D341Med (cell line): ENCODE data around the gene MAIP1.
A peak's percentile ranks its signal among the peaks of the same experiment; 100 is the strongest.

Source experiments
- DNase-seq: peaks from one replicate; pipeline ENCODE4 v3.0.0; 2012; ENCODE audit warnings: low spot score

MAIP1 gene

GRCh38 chr2:199950396-199950795, 5.0 kb upstream of the MAIP1 start:
- no peak for DNase-seq

- no peak for DNase-seq
Observed at GRCh38 chr2:199951023-199951422, 4.4 kb upstream of the MAIP1 start.

- no peak for DNase-seq
Observed at GRCh38 chr2:199955007-199955338, 409 bp upstream of the MAIP1 start.

DNA sequence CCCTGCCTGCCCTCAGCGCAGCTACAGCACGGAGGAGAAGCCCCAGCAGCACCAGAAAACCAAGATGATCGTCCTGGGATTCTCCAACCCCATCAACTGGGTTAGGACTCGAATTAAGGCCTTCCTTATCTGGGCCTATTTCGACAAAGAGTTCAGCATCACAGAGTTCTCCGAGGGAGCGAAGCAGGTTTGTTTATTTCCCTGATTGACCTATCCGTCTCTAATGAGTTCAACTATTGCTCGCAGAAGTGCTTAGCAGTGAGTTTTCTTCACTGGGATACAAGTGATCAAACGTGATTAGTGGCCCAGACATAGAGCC, 639 bp downstream of the MAIP1 start:
- no peak for DNase-seq

GRCh38 chr2:199958014-199958413, 2.6 kb downstream of the MAIP1 start:
- no peak for DNase-seq

DNA sequence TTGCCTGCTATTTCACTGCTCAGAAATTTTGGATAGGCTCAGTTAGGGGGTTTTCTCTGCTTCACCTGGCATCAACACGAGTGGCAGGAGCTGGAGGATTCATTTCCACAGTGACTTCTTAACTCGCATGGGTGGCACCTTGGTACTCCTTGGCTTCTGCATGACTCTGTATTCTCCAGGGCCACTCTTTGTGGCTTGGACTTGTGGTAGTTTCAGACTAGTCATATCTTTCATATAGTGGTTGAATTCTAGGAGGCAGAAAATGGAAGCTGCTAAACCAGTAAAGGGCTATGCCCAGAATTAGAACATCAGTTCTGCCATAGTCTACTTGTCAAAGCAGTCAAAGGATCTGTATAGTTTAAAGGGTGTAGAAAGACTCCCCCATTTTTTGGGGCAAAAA, 6.8 kb downstream of the MAIP1 start:
- DNase-seq: no peak

GRCh38 chr2:199966405-199966804, 11.0 kb downstream of the MAIP1 start:
- no peak for DNase-seq

GRCh38 chr2:199966976-199967375, 11.6 kb downstream of the MAIP1 start:
- no peak for DNase-seq

DNA sequence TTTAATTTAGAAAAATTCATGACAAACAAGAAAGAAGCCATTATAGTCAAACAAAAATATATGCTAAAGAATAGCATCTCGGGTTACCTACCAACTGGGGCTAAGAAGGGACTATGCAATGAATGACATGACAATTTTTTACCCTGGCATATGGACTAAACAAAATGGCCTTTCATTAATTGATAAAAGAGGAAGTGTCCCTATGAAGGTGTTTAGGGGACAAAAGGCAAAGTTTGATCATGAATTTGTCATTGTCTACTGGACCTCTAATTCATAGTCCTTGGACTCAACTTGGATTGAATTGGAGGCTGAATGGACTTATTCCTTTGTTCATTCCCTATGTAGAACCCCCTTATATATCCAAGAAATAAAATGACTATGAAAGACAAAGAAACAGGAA, 12.7 kb downstream of the MAIP1 start:
- no peak for DNase-seq

GRCh38 chr2:199972088-199972626, 16.8 kb downstream of the MAIP1 start:
- DNase-seq: no peak

DNA sequence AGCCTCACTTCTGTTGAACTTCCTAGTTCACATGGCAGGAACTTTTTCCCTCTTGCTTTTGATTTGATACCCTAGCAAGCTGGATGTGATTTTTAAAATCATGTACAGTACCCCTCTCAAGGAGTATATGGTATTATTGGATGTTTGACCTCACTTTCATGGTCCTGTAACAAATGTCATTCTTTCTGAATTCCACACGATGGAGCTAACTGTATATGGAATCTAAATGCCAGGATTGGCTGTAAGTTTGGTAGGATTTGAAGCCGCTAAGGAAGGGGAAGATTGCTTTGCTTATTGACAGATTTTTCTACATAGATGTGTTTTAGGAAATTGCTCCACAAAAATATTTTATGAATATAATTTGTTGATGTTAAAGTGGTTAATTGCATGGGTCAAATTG, 18.3 kb downstream of the MAIP1 start:
- peak; percentile 36 for DNase-seq

DNA sequence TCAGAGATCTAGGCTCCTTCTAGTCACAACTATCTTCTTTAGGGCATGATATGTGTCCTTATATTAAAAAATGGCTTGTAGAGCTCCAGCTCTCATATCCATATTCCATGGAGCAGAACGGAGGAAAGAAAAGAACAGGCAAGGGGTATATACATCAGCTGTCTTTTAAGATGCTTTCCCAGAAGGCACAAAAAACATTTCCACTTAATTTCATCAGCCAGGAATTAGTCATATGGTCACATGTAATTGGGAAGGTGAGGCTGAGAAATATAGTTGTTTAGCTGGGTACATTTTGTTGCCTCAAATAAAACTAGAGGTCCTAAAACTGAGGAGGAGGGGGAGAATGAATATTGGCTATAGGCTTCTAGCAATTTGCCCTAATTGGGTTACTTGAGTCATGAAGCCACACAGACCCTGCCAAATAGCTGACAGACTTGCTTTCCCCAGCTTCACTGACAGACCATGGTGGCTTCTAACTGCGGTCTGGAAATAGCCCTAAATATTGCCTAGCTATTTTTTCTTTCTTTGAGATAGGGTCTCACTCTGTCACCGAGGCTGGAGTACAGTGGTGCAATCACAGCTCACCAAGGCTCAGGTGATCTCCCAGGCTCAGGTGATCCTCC, 20.0 kb downstream of the MAIP1 start:
- no peak for DNase-seq

DNA sequence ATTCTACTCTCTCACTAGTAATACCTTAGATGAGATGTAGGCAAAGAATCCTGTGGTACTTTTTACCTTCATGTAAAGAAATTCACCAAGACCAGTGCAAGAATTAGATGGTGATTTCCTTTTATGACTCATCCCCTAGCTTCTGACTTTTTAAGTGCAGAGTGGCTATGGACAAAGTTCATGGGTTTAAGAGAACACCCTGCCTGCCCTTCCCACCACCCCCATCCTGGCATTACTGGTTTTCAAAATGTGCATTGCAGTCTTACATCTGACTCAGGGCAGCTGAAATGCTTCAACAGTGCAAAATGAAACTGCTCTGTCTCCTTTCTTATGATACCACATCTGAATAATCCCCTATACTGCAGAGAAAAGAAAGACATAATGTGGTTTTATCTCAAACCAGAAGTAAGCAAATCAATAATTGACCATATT, 22.6 kb downstream of the MAIP1 start:
- DNase-seq: no peak

DNA sequence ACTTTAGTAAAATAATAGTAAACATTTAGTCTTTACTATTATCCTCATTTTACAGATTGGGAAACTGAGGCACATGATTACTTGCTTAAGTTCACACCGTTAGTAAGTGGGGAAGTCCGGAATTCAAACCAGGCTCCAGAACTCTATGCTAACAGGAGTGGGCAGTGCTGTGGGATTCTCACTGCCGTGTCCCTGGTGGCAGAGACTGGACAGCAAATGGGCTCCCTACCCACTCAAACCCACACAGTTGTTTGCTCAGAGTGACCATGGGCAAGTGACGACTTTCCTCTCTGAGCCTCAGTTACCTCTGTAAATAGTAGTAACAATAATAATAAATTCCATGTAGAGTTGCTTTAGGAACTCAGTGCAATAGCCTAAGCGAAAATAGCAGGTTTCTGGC, 24.0 kb downstream of the MAIP1 start:
- DNase-seq: no peak

- peak; percentile 63 for DNase-seq
Observed at GRCh38 chr2:199979832-199980628, 24.6 kb downstream of the MAIP1 start.

DNA sequence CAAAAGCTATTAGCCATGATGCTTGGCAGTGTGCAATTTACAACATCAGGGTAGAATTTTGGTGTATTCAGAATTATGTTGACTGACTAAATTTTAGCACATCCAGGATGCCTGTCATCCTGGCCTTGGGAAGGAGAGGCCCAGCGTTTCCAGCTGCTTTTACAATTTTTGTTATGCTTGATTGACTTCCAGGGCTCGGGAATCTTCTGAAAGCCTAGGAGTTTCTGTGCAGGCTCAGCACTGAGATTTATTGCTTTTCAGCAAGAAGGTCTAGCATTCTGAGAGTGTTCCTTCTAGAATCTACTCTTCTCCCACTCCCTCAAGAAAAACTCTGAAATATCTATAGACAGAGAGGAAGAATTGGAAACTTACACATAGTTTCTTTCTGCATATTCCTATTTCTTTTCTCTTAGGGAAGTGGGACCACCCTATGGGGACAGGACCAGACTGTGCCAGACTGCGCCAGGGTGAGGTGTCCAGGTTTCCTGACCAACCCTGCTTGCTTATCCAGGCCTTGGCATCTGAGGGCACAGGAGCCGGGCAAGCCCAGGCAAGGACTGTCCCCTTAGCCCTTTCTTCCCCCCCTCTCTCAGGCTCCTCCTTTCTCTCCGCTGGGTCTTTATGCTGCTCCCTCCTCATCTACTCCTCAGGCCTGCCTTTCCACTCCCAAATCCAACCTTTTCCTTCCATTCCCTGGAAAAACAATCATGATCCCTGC, 26.9 kb downstream of the MAIP1 start:
- no peak for DNase-seq

GRCh38 chr2:199983534-199983933, 28.2 kb downstream of the MAIP1 start:
- DNase-seq: no peak

- DNase-seq: no peak
Observed at GRCh38 chr2:199984159-199984558, 28.8 kb downstream of the MAIP1 start.

DNA sequence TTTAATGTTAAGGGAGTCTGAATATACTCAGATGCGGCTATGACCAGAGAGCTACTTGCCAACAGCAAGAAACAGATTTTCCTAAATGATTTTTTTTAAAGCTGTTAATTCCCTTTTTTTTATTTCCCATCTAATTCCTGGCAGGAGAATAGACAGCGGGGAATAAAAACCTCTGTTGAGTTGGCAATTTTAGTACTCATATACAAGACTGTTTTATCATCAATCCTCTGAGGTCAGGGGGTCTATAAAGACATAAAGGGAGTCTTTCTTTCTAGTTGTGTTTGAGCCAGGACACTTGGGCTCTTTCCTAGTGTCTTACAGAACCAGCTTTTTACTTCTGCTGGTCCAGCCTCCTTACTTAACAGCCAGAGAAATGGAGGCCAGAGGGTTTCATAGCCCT, 29.4 kb downstream of the MAIP1 start:
- no peak for DNase-seq

DNA sequence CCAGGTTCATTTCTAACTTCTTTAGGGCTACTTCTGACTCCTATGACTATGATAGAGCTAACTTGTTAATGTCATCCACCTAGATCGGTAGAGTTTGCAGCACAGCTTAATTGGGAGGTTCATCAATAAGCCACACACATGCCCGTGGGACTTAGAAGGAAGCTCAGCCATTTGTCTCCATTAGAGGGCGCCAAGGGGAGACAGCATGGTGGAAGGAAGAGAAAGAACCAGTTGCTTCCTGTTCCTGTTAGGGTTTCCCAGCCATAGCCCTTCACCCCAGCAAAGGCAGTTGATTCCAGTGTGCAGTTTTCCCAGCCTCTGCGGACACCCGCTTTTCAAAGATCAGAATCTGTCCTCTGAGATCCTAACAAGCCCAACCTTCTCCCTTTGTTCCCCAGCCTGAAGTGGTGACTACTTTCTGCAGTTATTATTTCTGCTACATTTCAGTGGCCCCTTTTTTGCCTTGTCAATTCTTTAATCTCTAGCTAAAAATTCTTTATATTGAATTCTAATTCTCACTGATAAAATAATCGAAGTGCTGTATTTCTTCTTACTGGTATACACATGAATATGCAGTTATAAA, 30.3 kb downstream of the MAIP1 start:
- peak; percentile 72 for DNase-seq

- no peak for DNase-seq
Observed at GRCh38 chr2:199987586-199987985, 32.2 kb downstream of the MAIP1 start.

DNA sequence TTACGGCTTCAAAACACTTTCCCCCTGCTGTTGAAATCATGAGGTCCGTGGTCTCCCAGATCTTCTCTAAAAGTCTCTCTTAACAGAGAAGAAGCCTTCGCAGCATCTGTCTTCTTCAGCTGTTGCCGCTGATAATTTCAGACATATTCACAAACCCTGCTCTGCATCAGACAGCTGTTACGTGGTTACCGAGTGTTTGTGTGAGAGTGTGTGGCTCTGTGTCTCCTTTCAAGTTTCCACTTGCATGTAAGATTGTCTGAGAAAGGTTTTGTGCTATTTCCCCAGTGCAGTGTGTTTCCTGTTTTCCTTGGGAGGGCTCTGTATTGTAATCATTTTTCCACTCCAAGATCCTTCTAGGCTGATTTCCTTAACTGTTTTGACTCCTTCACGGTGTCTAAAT, 32.8 kb downstream of the MAIP1 start:
- DNase-seq: no peak

- DNase-seq: no peak
Observed at GRCh38 chr2:199989822-199990221, 34.4 kb downstream of the MAIP1 start.
